Activated T-helper 1 cell treated with anti-CD3 and anti-CD28 coated beads, Interleukin-2, amount 50 U/mL, for 16 hours (primary cell): ENCODE results near the gene POU2F1.

Experiments
- DNase-seq, 2 donors: peaks; one replicate each; pipeline ENCODE4 v3.0.0-alpha.2; 2020; ENCODE audit warnings: low read depth in 1 of 2, low spot score in 1 of 2

POU2F1 gene

GRCh38 chr1:167462341-167462740 is 241.7 kb downstream of the POU2F1 start:
- no peak for DNase-seq

GRCh38 chr1:167463080-167463479 is 242.4 kb downstream of the POU2F1 start:
- DNase-seq: no peak

GRCh38 chr1:167463875-167464575 is 243.3 kb downstream of the POU2F1 start:
- DNase-seq: no peak

- no peak for DNase-seq
Measured at GRCh38 chr1:167465018-167465417, 244.3 kb downstream of the POU2F1 start.

- DNase-seq: no peak
Measured at GRCh38 chr1:167465743-167466142, 245.1 kb downstream of the POU2F1 start.

- DNase-seq: no peak
Measured at GRCh38 chr1:167467126-167467710, 246.5 kb downstream of the POU2F1 start.

GRCh38 chr1:167467752-167468151 is 247.1 kb downstream of the POU2F1 start:
- no peak for DNase-seq

GRCh38 chr1:167469280-167469965 is 248.7 kb downstream of the POU2F1 start:
- no peak for DNase-seq

GRCh38 chr1:167471568-167471967 is 250.9 kb downstream of the POU2F1 start:
- DNase-seq: no peak

- no peak for DNase-seq
Measured at GRCh38 chr1:167472752-167473521, 252.3 kb downstream of the POU2F1 start.

GRCh38 chr1:167473761-167474160 is 253.1 kb downstream of the POU2F1 start:
- no peak for DNase-seq

GRCh38 chr1:167474191-167474641 is 253.5 kb downstream of the POU2F1 start:
- no peak for DNase-seq

GRCh38 chr1:167476061-167476460 is 255.4 kb downstream of the POU2F1 start:
- DNase-seq: no peak
